SU-DHL-6 (cell line): ENCODE data around the gene MRPS35.

ENCODE experiments used
- H2AFZ ChIP-seq: fragments of 200-600 bp; sonication (generic); 2 replicates; pipeline ENCODE4 v1.6.1; 2014; ENCODE audit warnings: low read depth, mild to moderate bottlenecking, moderate library complexity, mixed read lengths, antibody characterized with exemption, low read length; ENCODE audit not compliant: severe bottlenecking
- H3F3A ChIP-seq: fragments of 200-600 bp; shearing (Covaris generic); 2 replicates; pipeline ENCODE4 v1.6.0; 2016; ENCODE audit warnings: antibody characterized with exemption, mild to moderate bottlenecking; ENCODE audit not compliant: insufficient read depth
- H3K27ac ChIP-seq: fragments of 200-600 bp; sonication (generic); 2 replicates; pipeline ENCODE4 v1.5.1; 2016; ENCODE audit warnings: low read depth, mild to moderate bottlenecking, low read length, moderate library complexity, mixed read lengths
- H3K27me3 ChIP-seq: fragments of 200-600 bp; sonication (generic), shearing (Covaris generic); 2 replicates; pipeline ENCODE4 v1.6.0; 2014; ENCODE audit warnings: mild to moderate bottlenecking, low read length
- H3K36me3 ChIP-seq: fragments of 200-600 bp; sonication (generic); 2 replicates; pipeline ENCODE4 v1.6.1; 2014; ENCODE audit warnings: mild to moderate bottlenecking, low read length, mixed read lengths
- H3K4me2 ChIP-seq: fragments of 300-600, 200-600 bp; shearing (Covaris generic), sonication (generic); 2 replicates; pipeline ENCODE4 v1.6.0; 2014; ENCODE audit warnings: low read length, low read depth, mild to moderate bottlenecking; ENCODE audit not compliant: poor library complexity, severe bottlenecking
- H3K4me3 ChIP-seq: fragments of 200-600 bp; sonication (generic); 2 replicates; pipeline ENCODE4 v1.5.1; 2014; ENCODE audit warnings: antibody characterized with exemption, low read length, mild to moderate bottlenecking, mixed read lengths; ENCODE audit not compliant: insufficient read depth, poor library complexity, severe bottlenecking
- H3K79me2 ChIP-seq: fragments of 200-600 bp; sonication (generic); 2 replicates; pipeline ENCODE4 v1.6.1; 2014; ENCODE audit warnings: mild to moderate bottlenecking, low read length, moderate library complexity; ENCODE audit not compliant: insufficient read depth
- H3K9ac ChIP-seq: fragments of 200-600 bp; sonication (generic); 2 replicates; pipeline ENCODE4 v1.7.0; 2014; ENCODE audit warnings: mild to moderate bottlenecking, low read length
- H3K9me2 ChIP-seq: fragments of 200-600 bp; sonication (generic); replicated peaks from 2 replicates; pipeline ENCODE4 v1.6.1; 2014; ENCODE audit warnings: low read length; ENCODE audit not compliant: insufficient read depth
- H3K9me3 ChIP-seq: fragments of 200-600 bp; sonication (generic); 2 replicates; pipeline ENCODE4 v1.6.1; 2014; ENCODE audit warnings: low read length, mixed read lengths; ENCODE audit not compliant: insufficient read depth
- H4K20me1 ChIP-seq: fragments of 200-600 bp; sonication (generic); 2 replicates; pipeline ENCODE4 v1.6.1; 2014; ENCODE audit warnings: low read depth, mild to moderate bottlenecking, antibody characterized with exemption, low read length, moderate library complexity, mixed read lengths
- EZH2phosphoT487 ChIP-seq: fragments of 200-600 bp; sonication (generic), shearing (Covaris generic); conservative IDR thresholded peaks from 2 replicates; pipeline ENCODE4 v1.6.1; 2018; ENCODE audit warnings: mild to moderate bottlenecking, antibody characterized with exemption, low read length, moderate library complexity, mixed read lengths
- TF ChIP-seq, protein P1 (sequence below): fragments of 200-600 bp; sonication (generic); IDR thresholded peaks from one replicate; pipeline ENCODE4 v1.5.1; 2017; ENCODE audit warnings: antibody characterized with exemption, mild to moderate bottlenecking, low read length, moderate library complexity; ENCODE audit not compliant: insufficient read depth, poor library complexity, severe bottlenecking

MRPS35 gene

GRCh38 chr12:27682534-27682933 lies 28.1 kb upstream of the MRPS35 start:
- no peak overlapping the region for H3K9ac ChIP-seq
- no peaks in the 10 kb centered on the region for H3K79me2 ChIP-seq
- TF ChIP-seq, protein P1, sequence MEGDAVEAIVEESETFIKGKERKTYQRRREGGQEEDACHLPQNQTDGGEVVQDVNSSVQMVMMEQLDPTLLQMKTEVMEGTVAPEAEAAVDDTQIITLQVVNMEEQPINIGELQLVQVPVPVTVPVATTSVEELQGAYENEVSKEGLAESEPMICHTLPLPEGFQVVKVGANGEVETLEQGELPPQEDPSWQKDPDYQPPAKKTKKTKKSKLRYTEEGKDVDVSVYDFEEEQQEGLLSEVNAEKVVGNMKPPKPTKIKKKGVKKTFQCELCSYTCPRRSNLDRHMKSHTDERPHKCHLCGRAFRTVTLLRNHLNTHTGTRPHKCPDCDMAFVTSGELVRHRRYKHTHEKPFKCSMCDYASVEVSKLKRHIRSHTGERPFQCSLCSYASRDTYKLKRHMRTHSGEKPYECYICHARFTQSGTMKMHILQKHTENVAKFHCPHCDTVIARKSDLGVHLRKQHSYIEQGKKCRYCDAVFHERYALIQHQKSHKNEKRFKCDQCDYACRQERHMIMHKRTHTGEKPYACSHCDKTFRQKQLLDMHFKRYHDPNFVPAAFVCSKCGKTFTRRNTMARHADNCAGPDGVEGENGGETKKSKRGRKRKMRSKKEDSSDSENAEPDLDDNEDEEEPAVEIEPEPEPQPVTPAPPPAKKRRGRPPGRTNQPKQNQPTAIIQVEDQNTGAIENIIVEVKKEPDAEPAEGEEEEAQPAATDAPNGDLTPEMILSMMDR = no peak
- TF ChIP-seq EZH2phosphoT487 = no peak
- H4K20me1 ChIP-seq = no peaks in the 10 kb centered on the region
- H3K9me3 ChIP-seq = no peaks in the 10 kb centered on the region
- no peaks in the 10 kb centered on the region for H3K36me3 ChIP-seq
- H3K27ac ChIP-seq = no peak overlapping the region
- H3K4me3 ChIP-seq = no peak overlapping the region
- no peaks in the 10 kb centered on the region for H3F3A ChIP-seq
- H3K4me2 ChIP-seq = no peak overlapping the region
- no peaks in the 10 kb centered on the region for H3K27me3 ChIP-seq
- no peak overlapping the region for H2AFZ ChIP-seq
- no peaks in the 10 kb centered on the region for H3K9me2 ChIP-seq

- H3K4me3 ChIP-seq = no peak overlapping the region
- no peaks in the 10 kb centered on the region for H3K27me3 ChIP-seq
- H2AFZ ChIP-seq = no peak overlapping the region
- no peaks in the 10 kb centered on the region for H3K79me2 ChIP-seq
- H3K9ac ChIP-seq = no peak overlapping the region
- no peaks in the 10 kb centered on the region for H3K36me3 ChIP-seq
- no peak for TF ChIP-seq EZH2phosphoT487
- TF ChIP-seq, protein P1 = no peak
- H3F3A ChIP-seq = no peaks in the 10 kb centered on the region
- no peaks in the 10 kb centered on the region for H3K9me3 ChIP-seq
- H3K9me2 ChIP-seq = no peaks in the 10 kb centered on the region
- no peak overlapping the region for H3K4me2 ChIP-seq
- H3K27ac ChIP-seq = no peak overlapping the region
- no peaks in the 10 kb centered on the region for H4K20me1 ChIP-seq
These were observed 25.4 kb upstream of the MRPS35 start for GRCh38 chr12:27685274-27685673.

- H3K9ac ChIP-seq = no peak overlapping the region
- no peaks in the 10 kb centered on the region for H3K9me2 ChIP-seq
- H3F3A ChIP-seq = no peaks in the 10 kb centered on the region
- H3K27ac ChIP-seq = no peak overlapping the region
- no peak for TF ChIP-seq EZH2phosphoT487
- TF ChIP-seq, protein P1 = no peak
- H3K4me3 ChIP-seq = no peak overlapping the region
- H3K36me3 ChIP-seq = no peaks in the 10 kb centered on the region
- no peaks in the 10 kb centered on the region for H3K9me3 ChIP-seq
- H3K4me2 ChIP-seq = no peak overlapping the region
- no peaks in the 10 kb centered on the region for H4K20me1 ChIP-seq
- H2AFZ ChIP-seq = no peak overlapping the region
- no peaks in the 10 kb centered on the region for H3K79me2 ChIP-seq
- no peaks in the 10 kb centered on the region for H3K27me3 ChIP-seq
These were observed 24.5 kb upstream of the MRPS35 start for GRCh38 chr12:27686147-27686546.
